ENCODE results near the gene CDT1. TPM values are rescaled to one million over a fixed set of nuclear protein-coding genes. Genes with fewer than 3 reads are reported as not detected.

CDT1 gene
- total RNA-seq, 1 donor from 2014 or later: 25.3 TPM

DNA sequence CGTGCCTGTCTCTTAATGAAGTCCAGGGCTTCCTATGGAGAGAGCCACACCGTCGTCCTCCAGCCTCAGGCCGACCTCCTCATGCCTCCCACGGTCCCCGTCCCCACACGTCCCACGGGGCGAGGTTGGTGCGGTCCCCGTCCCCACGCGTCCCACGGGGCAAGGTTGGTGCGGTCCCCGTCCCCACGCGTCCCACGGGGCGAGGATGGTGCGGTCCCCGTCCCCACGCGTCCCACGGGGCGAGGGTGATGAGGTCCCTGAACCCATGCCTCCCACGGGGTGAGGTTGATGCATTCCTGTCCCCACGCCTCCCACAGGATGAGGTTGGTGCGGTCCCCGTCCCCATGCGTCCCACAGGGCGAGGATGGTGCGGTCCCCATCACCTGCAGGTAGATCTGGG is 32.2 kb downstream of the CDT1 start:
- H3K9me3 Mint-ChIP-seq (ENCODE audit: low read depth): no peaks in the 10 kb centered on the region
- H3K36me3 Mint-ChIP-seq (ENCODE audit: insufficient read depth): no peaks in the 10 kb centered on the region
- H3K27ac Mint-ChIP-seq: no peak overlapping the region
- H3K4me1 Mint-ChIP-seq (ENCODE audit: low read depth): no peaks in the 10 kb centered on the region
- no peaks in the 10 kb centered on the region for H3K27me3 Mint-ChIP-seq
- no peak for DNase-seq (ENCODE audit: low spot score, unreplicated experiment)
- TF ChIP-seq, protein P1, sequence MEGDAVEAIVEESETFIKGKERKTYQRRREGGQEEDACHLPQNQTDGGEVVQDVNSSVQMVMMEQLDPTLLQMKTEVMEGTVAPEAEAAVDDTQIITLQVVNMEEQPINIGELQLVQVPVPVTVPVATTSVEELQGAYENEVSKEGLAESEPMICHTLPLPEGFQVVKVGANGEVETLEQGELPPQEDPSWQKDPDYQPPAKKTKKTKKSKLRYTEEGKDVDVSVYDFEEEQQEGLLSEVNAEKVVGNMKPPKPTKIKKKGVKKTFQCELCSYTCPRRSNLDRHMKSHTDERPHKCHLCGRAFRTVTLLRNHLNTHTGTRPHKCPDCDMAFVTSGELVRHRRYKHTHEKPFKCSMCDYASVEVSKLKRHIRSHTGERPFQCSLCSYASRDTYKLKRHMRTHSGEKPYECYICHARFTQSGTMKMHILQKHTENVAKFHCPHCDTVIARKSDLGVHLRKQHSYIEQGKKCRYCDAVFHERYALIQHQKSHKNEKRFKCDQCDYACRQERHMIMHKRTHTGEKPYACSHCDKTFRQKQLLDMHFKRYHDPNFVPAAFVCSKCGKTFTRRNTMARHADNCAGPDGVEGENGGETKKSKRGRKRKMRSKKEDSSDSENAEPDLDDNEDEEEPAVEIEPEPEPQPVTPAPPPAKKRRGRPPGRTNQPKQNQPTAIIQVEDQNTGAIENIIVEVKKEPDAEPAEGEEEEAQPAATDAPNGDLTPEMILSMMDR (IDR thresholded peaks at IDR 0.05; ENCODE audit: unreplicated experiment): no peak
- no peak overlapping the region for H3K4me3 Mint-ChIP-seq (ENCODE audit: low read depth)

DNA sequence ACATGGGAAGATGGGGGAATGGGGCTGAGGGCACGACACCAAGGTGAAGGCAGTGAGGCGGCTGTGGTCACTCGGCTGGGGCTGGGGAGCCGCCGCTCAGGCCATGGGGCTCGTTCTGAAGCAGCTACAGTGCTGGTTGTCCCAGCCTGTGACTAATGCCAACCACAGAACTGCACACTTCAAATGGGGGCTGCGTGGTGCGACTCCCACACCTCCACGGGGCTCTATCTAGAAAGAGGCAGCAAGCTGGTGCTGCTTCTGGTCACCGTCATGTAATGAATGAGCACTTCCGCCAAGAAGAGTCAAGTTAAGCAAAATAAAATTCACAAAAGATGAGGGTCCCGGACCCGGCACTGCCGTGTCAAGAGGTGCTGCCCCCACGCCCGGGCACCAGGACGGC is 33.2 kb downstream of the CDT1 start:
- Mint-ChIP-seq H3K9me3 (ENCODE audit: low read depth) (no peaks in the 10 kb centered on the region), H3K27me3 (no peaks in the 10 kb centered on the region), H3K4me1 (ENCODE audit: low read depth) (no peaks in the 10 kb centered on the region), H3K4me3 (ENCODE audit: low read depth) (no peak overlapping the region), H3K27ac (no peak overlapping the region), H3K36me3 (ENCODE audit: insufficient read depth) (no peaks in the 10 kb centered on the region)
- no peak for DNase-seq (ENCODE audit: low spot score, unreplicated experiment)
- TF ChIP-seq, protein P1 (IDR thresholded peaks at IDR 0.05; ENCODE audit: unreplicated experiment): no peak

DNA sequence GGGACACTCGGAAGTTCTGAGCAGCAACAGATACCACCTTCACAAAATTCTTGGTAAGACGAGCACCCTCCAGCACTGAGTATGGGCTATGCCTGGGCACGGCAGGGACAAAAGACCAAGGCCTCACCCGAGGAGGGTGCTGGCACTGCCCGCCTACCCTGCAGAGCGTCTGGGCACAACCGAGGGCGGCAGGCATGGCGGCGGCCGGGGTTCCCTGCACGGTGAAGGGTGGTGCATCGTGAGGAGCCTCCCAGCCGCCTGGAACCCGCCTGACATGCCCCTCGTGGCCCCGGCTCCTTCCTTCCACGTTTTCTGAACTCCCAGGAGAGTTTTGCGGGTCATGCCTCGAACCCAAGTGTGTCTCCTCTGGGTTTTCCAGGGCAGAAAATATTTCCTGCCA is 34.2 kb downstream of the CDT1 start:
- no peaks in the 10 kb centered on the region for H3K4me1 Mint-ChIP-seq (ENCODE audit: low read depth)
- no peak overlapping the region for H3K27ac Mint-ChIP-seq
- no peaks in the 10 kb centered on the region for H3K36me3 Mint-ChIP-seq (ENCODE audit: insufficient read depth)

DNA sequence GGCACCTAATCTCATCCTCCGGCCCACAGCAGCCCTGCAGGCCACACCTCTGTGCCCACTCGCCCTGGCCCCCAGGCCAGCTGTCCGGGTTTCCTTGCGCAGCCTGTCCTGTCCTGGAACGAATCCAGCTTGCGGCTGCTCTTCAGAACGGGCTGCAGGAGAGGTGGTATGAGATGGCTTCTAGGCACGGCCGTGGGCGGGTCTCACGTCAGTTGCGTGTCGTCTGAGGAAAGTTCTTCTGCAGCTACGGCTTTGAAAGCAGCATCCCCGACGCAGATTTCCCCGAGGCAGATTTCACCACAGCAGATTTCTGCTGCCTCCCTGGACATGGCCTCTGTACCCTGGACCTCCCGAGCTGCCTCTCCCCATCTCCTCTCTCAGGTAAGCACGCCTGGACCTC is 35.0 kb downstream of the CDT1 start:
- H3K9me3 Mint-ChIP-seq (ENCODE audit: low read depth): no peaks in the 10 kb centered on the region
- H3K27me3 Mint-ChIP-seq: no peaks in the 10 kb centered on the region
- H3K36me3 Mint-ChIP-seq (ENCODE audit: insufficient read depth): no peaks in the 10 kb centered on the region
- no peak for DNase-seq (ENCODE audit: low spot score, unreplicated experiment)
- TF ChIP-seq, protein P1 (IDR thresholded peaks at IDR 0.05; ENCODE audit: unreplicated experiment): no peak
- H3K27ac Mint-ChIP-seq: no peak overlapping the region
- no peak overlapping the region for H3K4me3 Mint-ChIP-seq (ENCODE audit: low read depth)
- no peaks in the 10 kb centered on the region for H3K4me1 Mint-ChIP-seq (ENCODE audit: low read depth)

More for the DNA sequence above, 34.2 kb downstream of the CDT1 start:
- no peak overlapping the region for H3K4me3 Mint-ChIP-seq (ENCODE audit: low read depth)
- TF ChIP-seq, protein P1 (IDR thresholded peaks at IDR 0.05; ENCODE audit: unreplicated experiment): no peak
- DNase-seq (ENCODE audit: low spot score, unreplicated experiment): no peak
- no peaks in the 10 kb centered on the region for H3K9me3 Mint-ChIP-seq (ENCODE audit: low read depth)
- H3K27me3 Mint-ChIP-seq: no peaks in the 10 kb centered on the region

DNA sequence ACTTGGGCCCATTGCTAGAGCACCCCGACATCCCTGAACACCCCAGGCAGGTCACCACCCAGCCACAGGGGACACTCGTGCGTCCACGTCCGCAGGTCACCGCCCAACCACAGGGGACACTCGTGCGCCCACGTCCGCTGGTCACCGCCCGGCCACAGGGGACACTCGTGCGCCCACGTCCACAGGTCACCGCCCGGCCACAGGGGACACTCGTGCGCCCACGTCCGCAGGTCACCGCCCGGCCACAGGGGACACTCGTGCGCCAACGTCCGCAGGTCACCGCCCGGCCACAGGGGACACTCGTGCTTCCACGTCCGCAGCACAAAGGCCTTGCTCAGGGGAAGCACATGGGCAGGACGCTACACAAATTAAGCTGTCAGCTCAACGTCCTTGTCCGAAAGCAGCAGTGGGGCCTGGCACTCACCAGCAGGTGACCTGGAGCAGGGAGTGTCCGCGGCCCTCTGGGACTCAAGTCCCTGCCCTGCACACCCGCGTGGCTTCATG is 35.5 kb downstream of the CDT1 start:
- Mint-ChIP-seq H3K9me3 (ENCODE audit: low read depth) (no peaks in the 10 kb centered on the region), H3K27ac (no peak overlapping the region), H3K4me1 (ENCODE audit: low read depth) (no peaks in the 10 kb centered on the region), H3K36me3 (ENCODE audit: insufficient read depth) (no peaks in the 10 kb centered on the region), H3K27me3 (no peaks in the 10 kb centered on the region), H3K4me3 (ENCODE audit: low read depth) (no peak overlapping the region)
- no peak for DNase-seq (ENCODE audit: low spot score, unreplicated experiment)
- TF ChIP-seq, protein P1 (IDR thresholded peaks at IDR 0.05; ENCODE audit: unreplicated experiment): peak; percentile 32
